ENCODE data around the gene UBE3B.

Gene UBE3B

GRCh38 chr12:109580684-109581333 is 103.4 kb downstream of the UBE3B start:
- DNase-seq, result no peak

- no peak for DNase-seq
These were observed 103.9 kb downstream of the UBE3B start for GRCh38 chr12:109581334-109581691.

GRCh38 chr12:109581856-109582255 is 104.4 kb downstream of the UBE3B start:
- DNase-seq, result no peak

- DNase-seq, result no peak
These were observed 105.2 kb downstream of the UBE3B start for GRCh38 chr12:109582636-109583035.

GRCh38 chr12:109583733-109584132 is 106.3 kb downstream of the UBE3B start:
- no peak for DNase-seq
